Glutamatergic neuron (in vitro differentiated cells): ENCODE results near the gene TMEM164. TPM values are rescaled to one million over a fixed set of nuclear protein-coding genes. Genes with fewer than 3 reads are reported as not detected.

Experiments
- DNase-seq: peaks from one replicate; pipeline ENCODE4 v3.0.0; 2022
- H3K27ac Mint-ChIP-seq: one replicate; pipeline ENCODE4 v1.8.0; 2020; ENCODE audit warnings: mild to moderate bottlenecking, mixed read lengths, inconsistent platforms; ENCODE audit not compliant: unreplicated experiment
- H3K27me3 Mint-ChIP-seq: one replicate; pipeline ENCODE4 v1.8.0; 2020; ENCODE audit warnings: mild to moderate bottlenecking, moderate library complexity, mixed read lengths, inconsistent platforms; ENCODE audit not compliant: unreplicated experiment
- H3K36me3 Mint-ChIP-seq: one replicate; pipeline ENCODE4 v1.8.0; 2020; ENCODE audit warnings: mild to moderate bottlenecking, mixed read lengths, inconsistent platforms; ENCODE audit not compliant: unreplicated experiment
- H3K4me1 Mint-ChIP-seq: one replicate; pipeline ENCODE4 v1.8.0; 2020; ENCODE audit warnings: mild to moderate bottlenecking, low read depth, mixed read lengths, inconsistent platforms; ENCODE audit not compliant: unreplicated experiment
- H3K4me3 Mint-ChIP-seq: one replicate; pipeline ENCODE4 v1.8.0; 2020; ENCODE audit warnings: mild to moderate bottlenecking, mixed read lengths, inconsistent platforms; ENCODE audit not compliant: unreplicated experiment
- H3K9me3 Mint-ChIP-seq: one replicate; pipeline ENCODE4 v1.8.0; 2020; ENCODE audit warnings: mild to moderate bottlenecking, moderate library complexity, mixed read lengths, inconsistent platforms; ENCODE audit not compliant: unreplicated experiment
- CTCF ChIP-seq: fragments of 200-600 bp; sonication (generic); IDR thresholded peaks from one replicate; pipeline ENCODE4 v1.5.0; 2021; ENCODE audit not compliant: partially characterized antibody, unreplicated experiment
- total RNA-seq: library from RNA; stranded (reverse); fragmentation: NEBNext Ultra II Directional; extraction: Animal tissue kit (Norgen Biotek cat#: 25700); gene quantifications from one replicate; pipeline ENCODE4 v1.2.1, GENCODE V29; 2021; ENCODE audit not compliant: unreplicated experiment

TMEM164 gene
- total RNA-seq, 1 donor from 2014 or later: 56.6 TPM

GRCh38 chrX:110132450-110133114 is 129.7 kb downstream of the TMEM164 start:
- TF ChIP-seq CTCF: no peak
- DNase-seq: no peak
- peak overlapping the region; percentile 43 for H3K27ac Mint-ChIP-seq
- H3K9me3 Mint-ChIP-seq: peaks cover 3% of the 10 kb centered on the region
- H3K36me3 Mint-ChIP-seq: no peaks in the 10 kb centered on the region
- H3K4me3 Mint-ChIP-seq: no peak overlapping the region
- no peaks in the 10 kb centered on the region for H3K27me3 Mint-ChIP-seq
- peaks cover 17% of the 10 kb centered on the region for H3K4me1 Mint-ChIP-seq

GRCh38 chrX:110133735-110134370 is 130.9 kb downstream of the TMEM164 start:
- Mint-ChIP-seq H3K36me3 (no peaks in the 10 kb centered on the region), H3K9me3 (peaks cover 3% of the 10 kb centered on the region), H3K27me3 (no peaks in the 10 kb centered on the region), H3K4me3 (no peak overlapping the region), H3K27ac (no peak overlapping the region), H3K4me1 (peaks cover 14% of the 10 kb centered on the region)
- TF ChIP-seq CTCF: no peak
- no peak for DNase-seq

- DNase-seq: no peak
- Mint-ChIP-seq H3K36me3 (no peaks in the 10 kb centered on the region), H3K4me1 (peaks cover 13% of the 10 kb centered on the region), H3K27me3 (no peaks in the 10 kb centered on the region), H3K4me3 (no peak overlapping the region), H3K9me3 (peaks cover 3% of the 10 kb centered on the region), H3K27ac (no peak overlapping the region)
- no peak for TF ChIP-seq CTCF
Measured at GRCh38 chrX:110135618-110136017, 132.7 kb downstream of the TMEM164 start.

- TF ChIP-seq CTCF: no peak
- Mint-ChIP-seq H3K36me3 (no peaks in the 10 kb centered on the region), H3K9me3 (peaks cover 3% of the 10 kb centered on the region), H3K4me3 (no peak overlapping the region), H3K27ac (no peak overlapping the region), H3K4me1 (peaks cover 7% of the 10 kb centered on the region), H3K27me3 (no peaks in the 10 kb centered on the region)
- no peak for DNase-seq
Measured at GRCh38 chrX:110136136-110136535, 133.2 kb downstream of the TMEM164 start.

- H3K27me3 Mint-ChIP-seq: no peaks in the 10 kb centered on the region
- H3K4me1 Mint-ChIP-seq: no peaks in the 10 kb centered on the region
- H3K36me3 Mint-ChIP-seq: no peaks in the 10 kb centered on the region
- DNase-seq: no peak
- H3K4me3 Mint-ChIP-seq: no peak overlapping the region
- no peak for TF ChIP-seq CTCF
- peaks cover 3% of the 10 kb centered on the region for H3K9me3 Mint-ChIP-seq
- no peak overlapping the region for H3K27ac Mint-ChIP-seq
Measured at GRCh38 chrX:110138557-110138956, 135.6 kb downstream of the TMEM164 start.
